Ascending aorta (tissue), 2 donors: ENCODE measurements around the gene PGAP1. TPM values are rescaled to one million over a fixed set of nuclear protein-coding genes. Genes with fewer than 3 reads are reported as not detected.

Experiments
- DNase-seq, 2 donors: peaks; one replicate each; pipeline ENCODE4 v3.0.0-alpha.2; 2019; ENCODE audit warnings: low spot score in 2 of 2
- H3K27ac ChIP-seq, 2 donors: fragments of 200-600 bp; sonication (generic); one replicate each; pipeline ENCODE4 v1.5.1; 2016 to 2017; ENCODE audit warnings: mild to moderate bottlenecking in 1 of 2
- H3K27me3 ChIP-seq: fragments of 200-600 bp; sonication (generic); one replicate; pipeline ENCODE4 v1.5.1; 2017
- H3K36me3 ChIP-seq, 2 donors: fragments of 200-600 bp; sonication (generic); one replicate each; pipeline ENCODE4 v1.5.1; 2016
- H3K4me1 ChIP-seq, 2 donors: fragments of 200-600 bp; sonication (generic); one replicate each; pipeline ENCODE4 v1.5.1; 2016 to 2017; ENCODE audit warnings: mild to moderate bottlenecking in 1 of 2
- H3K4me3 ChIP-seq, 2 donors: fragments of 200-600 bp; sonication (generic); one replicate each; pipeline ENCODE4 v1.5.1; 2016 to 2017; ENCODE audit warnings: mild to moderate bottlenecking in 1 of 2
- H3K9me3 ChIP-seq, 2 donors: fragments of 200-600 bp; sonication (generic); one replicate each; pipeline ENCODE4 v1.5.1; 2016
- intact Hi-C: fragments of 100-400 bp; cut with DNase I; formaldehyde crosslinking; loops from one replicate; pipeline ENCODE4 v1.15.1; 2023
- total RNA-seq: library from RNA; depleted of rRNA; stranded (reverse); fragments of >200 nt; gene quantifications from one replicate; pipeline ENCODE4 v1.1.0, GENCODE V29; 2016
- TF ChIP-seq, protein P1 (sequence below), 3 experiments: fragments of 200-600 bp in 2 of 3; fragments of 450-650 bp in 1 of 3; sonication (generic) in 2 of 3; IDR thresholded peaks; one replicate each; pipeline ENCODE4 v1.5.1; 2016 to 2019; ENCODE audit warnings: antibody characterized with exemption in 3 of 3, mild to moderate bottlenecking in 1 of 3, moderate library complexity in 1 of 3

The PGAP1 gene
- total RNA-seq, 1 donor from 2014 or later = 2.3 TPM

DNA sequence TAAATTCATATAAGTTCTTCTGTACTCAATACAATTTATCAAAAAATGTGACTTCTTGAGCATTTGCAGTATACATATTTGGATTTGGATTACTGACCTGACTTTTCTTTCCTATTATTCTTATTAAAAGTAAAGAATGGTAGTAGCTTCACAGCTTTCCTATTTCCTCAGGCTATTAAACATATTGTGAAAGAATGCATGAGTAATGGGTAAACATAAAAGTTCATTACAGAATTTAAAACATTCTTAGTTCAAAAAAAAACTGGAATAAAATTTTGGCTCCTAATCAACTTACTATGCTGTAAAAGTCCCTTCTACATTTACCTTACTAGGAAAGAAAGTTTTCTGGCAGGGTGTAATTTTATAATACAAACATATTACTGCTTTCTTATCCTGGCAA is 90.1 kb downstream of the PGAP1 start:
- peaks cover 4 to 8% of the 10 kb centered on the region in 2 donors for H3K36me3 ChIP-seq
- no peaks in the 10 kb centered on the region for H3K27me3 ChIP-seq
- H3K4me3 ChIP-seq = no peak overlapping the region
- H3K9me3 ChIP-seq = no peaks in the 10 kb centered on the region
- intact Hi-C loops = no loop called here
- H3K27ac ChIP-seq = no peak overlapping the region
- no peak for DNase-seq
- H3K4me1 ChIP-seq = no peaks in the 10 kb centered on the region
- TF ChIP-seq, protein P1, sequence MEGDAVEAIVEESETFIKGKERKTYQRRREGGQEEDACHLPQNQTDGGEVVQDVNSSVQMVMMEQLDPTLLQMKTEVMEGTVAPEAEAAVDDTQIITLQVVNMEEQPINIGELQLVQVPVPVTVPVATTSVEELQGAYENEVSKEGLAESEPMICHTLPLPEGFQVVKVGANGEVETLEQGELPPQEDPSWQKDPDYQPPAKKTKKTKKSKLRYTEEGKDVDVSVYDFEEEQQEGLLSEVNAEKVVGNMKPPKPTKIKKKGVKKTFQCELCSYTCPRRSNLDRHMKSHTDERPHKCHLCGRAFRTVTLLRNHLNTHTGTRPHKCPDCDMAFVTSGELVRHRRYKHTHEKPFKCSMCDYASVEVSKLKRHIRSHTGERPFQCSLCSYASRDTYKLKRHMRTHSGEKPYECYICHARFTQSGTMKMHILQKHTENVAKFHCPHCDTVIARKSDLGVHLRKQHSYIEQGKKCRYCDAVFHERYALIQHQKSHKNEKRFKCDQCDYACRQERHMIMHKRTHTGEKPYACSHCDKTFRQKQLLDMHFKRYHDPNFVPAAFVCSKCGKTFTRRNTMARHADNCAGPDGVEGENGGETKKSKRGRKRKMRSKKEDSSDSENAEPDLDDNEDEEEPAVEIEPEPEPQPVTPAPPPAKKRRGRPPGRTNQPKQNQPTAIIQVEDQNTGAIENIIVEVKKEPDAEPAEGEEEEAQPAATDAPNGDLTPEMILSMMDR (IDR thresholded peaks at IDR 0.05) = no peak

DNA sequence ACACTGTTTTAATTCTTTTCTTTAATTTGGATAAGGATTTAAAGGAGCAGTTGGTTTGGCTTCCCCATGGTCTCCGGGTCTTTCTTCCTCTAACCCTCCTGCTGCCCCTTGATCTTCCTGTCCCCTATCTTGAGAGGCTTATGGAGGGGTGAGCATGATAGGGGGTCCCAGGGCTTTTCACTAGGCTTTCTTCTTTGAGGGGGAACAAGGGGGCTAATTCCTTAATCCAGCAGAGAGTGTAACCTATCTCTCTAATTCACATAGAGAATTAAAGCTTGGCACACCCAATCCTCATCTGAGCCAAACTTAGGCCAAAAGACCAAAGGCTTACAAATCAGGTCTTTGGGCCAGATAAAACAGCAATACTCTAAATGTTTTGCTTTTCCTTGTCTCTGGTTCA is 95.8 kb downstream of the PGAP1 start:
- no peaks in the 10 kb centered on the region for H3K4me1 ChIP-seq
- no peak overlapping the region for H3K4me3 ChIP-seq
- no peaks in the 10 kb centered on the region for H3K27me3 ChIP-seq
- TF ChIP-seq, protein P1 (IDR thresholded peaks at IDR 0.05) = no peak
- H3K27ac ChIP-seq = no peak overlapping the region
- intact Hi-C loops = no loop called here
- no peaks in the 10 kb centered on the region for H3K9me3 ChIP-seq
- DNase-seq = no peak
- H3K36me3 ChIP-seq = no peaks in the 10 kb centered on the region

DNA sequence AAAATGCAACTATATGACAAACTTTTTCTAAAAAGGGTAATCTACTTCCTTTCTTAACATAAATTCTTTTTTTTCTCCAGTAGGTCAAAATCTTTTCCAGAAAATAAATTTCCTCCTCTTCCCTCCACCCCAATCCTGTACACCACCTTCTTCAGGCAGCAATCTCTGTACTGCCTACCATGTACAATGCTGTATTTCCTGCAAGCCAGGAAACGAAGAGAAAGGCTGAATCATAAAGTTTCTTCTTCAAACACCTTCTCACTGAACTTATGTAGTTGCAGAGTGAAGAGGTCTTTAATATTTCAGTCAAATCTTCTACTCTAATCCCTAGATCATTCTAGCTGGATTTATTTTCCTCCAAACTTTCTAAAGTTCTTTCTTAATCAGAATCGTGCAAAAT is 99.2 kb downstream of the PGAP1 start:
- intact Hi-C loops = no loop called here
- no peaks in the 10 kb centered on the region for H3K9me3 ChIP-seq
- no peaks in the 10 kb centered on the region for H3K4me1 ChIP-seq
- DNase-seq = no peak
- TF ChIP-seq, protein P1 (IDR thresholded peaks at IDR 0.05) = no peak
- no peak overlapping the region for H3K27ac ChIP-seq
- H3K36me3 ChIP-seq = no peaks in the 10 kb centered on the region
- H3K27me3 ChIP-seq = no peaks in the 10 kb centered on the region
- no peak overlapping the region for H3K4me3 ChIP-seq

DNA sequence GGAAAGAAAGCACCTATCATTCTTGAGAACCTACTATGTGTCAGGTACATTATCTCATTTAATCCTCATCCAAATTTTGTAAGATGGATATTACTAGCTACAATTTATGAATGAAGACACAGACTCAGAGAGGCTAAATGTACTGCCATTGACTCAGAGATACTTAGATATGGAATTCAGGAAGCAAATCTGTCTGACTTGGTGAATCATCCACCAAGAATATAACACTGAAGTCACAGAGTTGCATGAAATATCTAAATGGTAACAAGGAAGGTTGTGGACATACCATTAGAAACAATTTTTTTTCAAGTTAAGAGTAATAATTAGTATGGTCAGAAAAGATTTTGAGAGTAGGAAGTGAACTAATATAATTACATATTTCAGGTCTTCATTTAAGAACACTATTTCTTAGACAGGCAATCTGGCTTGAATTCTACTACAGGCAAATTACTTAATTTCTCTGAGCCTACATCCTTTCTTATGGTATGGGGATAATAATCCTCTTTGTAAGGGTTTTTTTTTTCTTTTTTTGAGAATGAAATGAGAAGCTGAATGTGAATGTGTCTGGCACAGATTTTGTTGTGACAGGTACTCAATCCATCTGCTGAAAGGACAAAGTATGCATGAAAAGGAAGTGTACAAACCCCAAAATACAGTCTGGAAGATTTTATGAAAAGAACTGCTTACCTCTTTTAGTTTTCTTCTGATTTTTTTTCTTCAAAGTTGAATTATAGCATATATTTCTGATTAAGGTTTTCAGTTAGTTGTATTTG is 102.6 kb downstream of the PGAP1 start:
- Histone ChIP-seq H3K9me3 (no peaks in the 10 kb centered on the region), H3K4me3 (no peak overlapping the region), H3K36me3 (no peaks in the 10 kb centered on the region), H3K27me3 (no peaks in the 10 kb centered on the region), H3K4me1 (no peaks in the 10 kb centered on the region), H3K27ac (no peak overlapping the region)
- DNase-seq = no peak
- intact Hi-C loops = no loop called here
- TF ChIP-seq, protein P1 (IDR thresholded peaks at IDR 0.05) = no peak

DNA sequence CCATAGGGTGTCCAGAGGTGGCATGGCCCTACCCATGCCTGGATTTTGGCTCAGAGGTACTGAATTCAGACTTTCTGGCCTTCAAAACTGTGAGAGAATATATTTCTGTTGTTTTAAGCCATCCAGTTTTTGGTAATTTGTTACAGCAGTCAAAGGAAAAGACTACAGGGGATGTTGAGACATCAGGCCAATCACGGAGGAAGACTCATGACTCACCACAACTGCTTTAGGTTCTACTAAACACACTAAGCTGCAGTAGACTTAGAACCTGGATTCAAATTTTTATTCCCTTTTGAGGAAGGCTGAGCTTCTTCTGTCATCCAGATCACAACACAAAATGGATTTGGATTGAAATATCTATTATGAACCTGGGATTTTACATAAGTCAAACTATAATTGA is 105.3 kb downstream of the PGAP1 start:
- Histone ChIP-seq H3K4me1 (no peaks in the 10 kb centered on the region), H3K4me3 (no peak overlapping the region), H3K9me3 (no peaks in the 10 kb centered on the region), H3K27ac (no peak overlapping the region), H3K36me3 (no peaks in the 10 kb centered on the region), H3K27me3 (no peaks in the 10 kb centered on the region)
- TF ChIP-seq, protein P1 (IDR thresholded peaks at IDR 0.05) = no peak
- DNase-seq = no peak
- intact Hi-C loops = no loop called here
